ENCODE results near the gene NR2F1. TPM values are rescaled to one million over a fixed set of nuclear protein-coding genes. Genes with fewer than 3 reads are reported as not detected.

NR2F1 gene
- total RNA-seq, 1 donor from 2014 or later = 55.4 TPM

GRCh38 chr5:93590493-93590892 lies 7.5 kb downstream of the NR2F1 start:
- no peak for DNase-seq (ENCODE audit: extremely low read depth, low read depth, low spot score)

DNA sequence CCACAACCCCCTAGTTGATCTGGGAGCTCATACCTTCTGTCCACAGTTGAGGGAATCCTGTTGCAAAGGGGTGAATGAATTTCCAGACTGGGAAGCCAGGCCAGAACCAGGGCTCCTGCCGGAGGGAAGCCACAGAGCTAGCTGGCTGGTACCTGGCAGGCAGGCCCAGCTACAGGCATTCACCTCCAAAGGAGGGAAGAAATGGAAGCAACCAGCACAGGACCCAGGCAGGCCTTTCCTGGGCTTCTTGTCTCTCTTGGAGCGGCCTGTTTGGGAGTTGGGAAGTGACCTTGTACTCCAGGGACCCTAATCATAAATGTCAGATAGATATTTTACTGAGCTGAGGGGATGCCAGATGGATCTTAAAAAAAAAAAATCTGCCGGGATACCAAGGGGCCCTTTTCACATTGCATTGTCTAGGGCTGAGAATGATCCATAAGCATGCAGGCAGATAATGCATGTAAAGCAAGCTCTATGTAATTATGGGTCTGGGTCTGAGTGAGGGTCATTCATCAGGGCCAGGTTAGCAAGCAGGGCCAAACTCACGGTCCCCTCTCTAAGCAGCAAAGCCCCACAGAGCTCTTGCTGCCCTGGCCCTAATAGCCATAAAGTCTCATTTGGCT lies 8.4 kb downstream of the NR2F1 start:
- DNase-seq (ENCODE audit: extremely low read depth, low read depth, low spot score) = no peak

- DNase-seq (ENCODE audit: extremely low read depth, low read depth, low spot score) = no peak
Observed at GRCh38 chr5:93592883-93593282, 9.9 kb downstream of the NR2F1 start.

DNA sequence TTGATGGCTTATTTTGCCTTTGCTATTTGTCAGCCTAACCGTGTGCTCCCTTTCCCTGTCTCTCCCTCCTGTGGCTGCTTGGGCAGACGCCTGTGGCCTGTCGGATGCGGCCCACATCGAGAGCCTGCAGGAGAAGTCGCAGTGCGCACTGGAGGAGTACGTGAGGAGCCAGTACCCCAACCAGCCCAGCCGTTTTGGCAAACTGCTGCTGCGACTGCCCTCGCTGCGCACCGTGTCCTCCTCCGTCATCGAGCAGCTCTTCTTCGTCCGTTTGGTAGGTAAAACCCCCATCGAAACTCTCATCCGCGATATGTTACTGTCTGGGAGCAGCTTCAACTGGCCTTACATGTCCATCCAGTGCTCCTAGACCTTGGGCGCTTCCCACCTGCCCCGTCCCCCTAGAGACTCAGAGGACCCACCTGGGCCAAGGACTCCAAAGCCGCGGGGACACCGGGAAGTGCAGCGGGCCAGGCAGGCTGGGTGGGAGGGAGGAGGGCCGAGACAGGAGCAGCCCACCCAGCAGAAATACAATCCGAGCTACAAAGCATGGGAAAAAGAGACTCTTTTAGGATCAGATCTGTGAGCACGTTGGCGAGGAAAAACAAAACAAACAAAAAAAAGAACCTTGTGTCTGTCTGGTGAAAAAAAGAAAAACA lies 10.6 kb downstream of the NR2F1 start:
- DNase-seq (ENCODE audit: extremely low read depth, low read depth, low spot score) = no peak

GRCh38 chr5:93594591-93595419 lies 11.8 kb downstream of the NR2F1 start:
- DNase-seq (ENCODE audit: extremely low read depth, low read depth, low spot score) = no peak

- DNase-seq (ENCODE audit: extremely low read depth, low read depth, low spot score) = no peak
Observed at GRCh38 chr5:93595420-93596147, 12.6 kb downstream of the NR2F1 start.

- DNase-seq (ENCODE audit: extremely low read depth, low read depth, low spot score) = no peak
Observed at GRCh38 chr5:93596310-93596675, 13.3 kb downstream of the NR2F1 start.

GRCh38 chr5:93596676-93597490 lies 13.9 kb downstream of the NR2F1 start:
- DNase-seq (ENCODE audit: extremely low read depth, low read depth, low spot score) = no peak

DNA sequence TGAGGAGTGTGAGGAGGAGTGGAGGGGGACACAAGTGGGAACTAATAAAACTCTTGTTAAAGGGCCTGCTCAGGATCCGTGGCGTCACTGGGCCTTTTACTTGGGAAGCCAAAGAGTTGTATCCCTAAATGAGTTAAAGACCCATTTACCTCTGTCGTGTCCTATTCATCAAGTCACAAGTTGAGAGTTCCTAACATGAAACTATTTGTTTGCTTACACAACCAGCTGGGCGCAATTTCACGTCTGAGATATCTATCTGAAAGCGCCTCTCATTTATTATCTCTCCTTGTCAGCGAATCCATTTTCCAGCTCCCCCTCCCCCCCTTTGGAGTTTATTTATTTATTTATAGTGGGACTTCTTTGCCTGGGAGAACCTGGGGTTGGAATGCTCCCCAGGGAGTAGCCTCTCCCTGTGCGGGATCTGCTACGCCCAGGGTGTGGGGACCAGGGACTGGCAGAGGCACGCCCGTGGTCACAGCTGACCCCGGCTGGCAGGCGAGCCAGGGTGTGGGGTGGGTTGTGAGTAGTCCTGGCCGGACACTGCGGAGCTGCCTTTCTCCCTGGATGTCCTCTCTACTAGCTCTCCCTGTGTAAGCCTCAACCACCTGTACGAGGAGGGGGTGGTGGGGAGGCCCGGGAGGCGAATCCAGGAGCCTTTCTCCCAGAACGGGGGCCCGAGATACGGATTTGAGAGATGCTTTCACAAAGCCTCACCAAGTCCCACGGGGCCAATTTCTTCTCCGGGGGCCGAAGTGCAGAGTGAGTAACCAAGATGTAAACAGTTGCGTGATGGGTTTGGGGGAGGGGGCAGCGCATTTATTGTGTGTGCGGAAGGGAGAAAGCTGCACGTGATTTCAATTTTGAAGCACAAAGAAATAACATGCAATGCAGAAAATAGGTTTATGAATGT lies 15.3 kb downstream of the NR2F1 start:
- no peak for DNase-seq (ENCODE audit: extremely low read depth, low read depth, low spot score)

DNA sequence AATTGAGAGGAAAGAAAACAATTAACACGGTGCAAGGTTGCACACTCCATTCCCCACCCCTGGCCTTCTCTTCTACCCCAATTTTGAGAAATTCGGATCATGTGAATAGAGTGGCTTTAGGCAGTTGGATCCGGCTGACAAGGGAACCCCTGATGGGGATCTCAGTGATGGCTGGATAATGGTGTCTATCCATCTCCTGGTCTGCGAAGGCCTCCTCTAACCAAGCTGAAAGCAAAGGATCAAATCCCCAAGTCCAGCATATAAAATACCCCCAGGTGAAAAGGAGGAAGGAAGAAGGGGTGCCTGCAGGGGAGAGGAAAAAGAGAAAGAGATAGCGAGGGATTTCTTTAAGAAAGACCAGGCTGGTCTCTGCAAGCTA lies 16.0 kb downstream of the NR2F1 start:
- DNase-seq (ENCODE audit: extremely low read depth, low read depth, low spot score) = no peak

- no peak for DNase-seq (ENCODE audit: extremely low read depth, low read depth, low spot score)
Observed at GRCh38 chr5:93599399-93600120, 16.5 kb downstream of the NR2F1 start.

DNA sequence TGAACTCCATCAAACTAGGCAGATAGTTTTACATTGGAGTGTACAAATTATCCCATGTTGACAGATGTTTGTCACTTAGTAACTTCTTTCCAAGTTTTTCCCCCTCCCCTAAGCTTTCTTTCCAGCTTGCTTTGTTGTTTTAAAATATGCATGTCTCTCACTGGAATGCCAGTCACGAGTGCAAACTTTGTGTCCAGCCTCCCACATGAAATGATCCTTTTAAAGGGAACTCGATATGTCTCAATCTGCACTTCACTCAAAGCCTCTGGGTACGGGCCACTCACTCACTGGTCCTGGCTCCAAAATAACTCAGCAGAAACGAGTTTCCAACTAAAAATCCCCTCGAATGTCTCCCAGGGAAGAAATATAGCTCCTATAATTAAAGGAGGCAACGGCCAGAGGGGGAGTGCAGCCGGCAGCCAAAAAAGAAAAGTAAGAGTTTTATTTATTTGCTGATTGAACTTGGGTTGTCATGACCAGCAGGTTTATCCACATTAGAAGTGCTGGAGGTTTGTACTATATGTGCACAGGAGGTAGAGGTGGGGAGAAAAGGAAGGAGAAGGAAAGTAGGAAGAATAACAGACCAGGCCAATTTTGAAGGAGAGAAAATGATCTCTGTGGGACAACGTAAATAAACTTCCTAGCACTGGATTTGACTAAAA lies 17.5 kb downstream of the NR2F1 start:
- DNase-seq (ENCODE audit: extremely low read depth, low read depth, low spot score) = no peak

GRCh38 chr5:93601071-93601801 lies 18.2 kb downstream of the NR2F1 start:
- DNase-seq (ENCODE audit: extremely low read depth, low read depth, low spot score) = no peak

DNA sequence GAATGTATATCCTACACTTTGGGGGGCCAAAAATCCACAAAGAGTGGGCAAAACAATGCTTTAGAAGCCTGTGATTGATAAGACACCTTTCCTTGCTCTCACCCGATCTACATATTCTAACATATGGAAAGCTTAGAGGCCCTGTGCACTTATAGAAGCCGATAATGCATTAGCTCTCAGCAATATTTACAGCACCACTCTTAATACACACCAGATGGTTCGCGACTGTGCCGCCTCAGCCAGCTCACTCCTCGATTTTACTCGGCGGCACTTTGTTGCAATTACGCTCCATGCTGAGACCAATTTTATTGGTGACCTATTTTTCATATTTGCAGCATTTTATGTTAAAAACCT lies 18.8 kb downstream of the NR2F1 start:
- DNase-seq (ENCODE audit: extremely low read depth, low read depth, low spot score) = no peak

DNA sequence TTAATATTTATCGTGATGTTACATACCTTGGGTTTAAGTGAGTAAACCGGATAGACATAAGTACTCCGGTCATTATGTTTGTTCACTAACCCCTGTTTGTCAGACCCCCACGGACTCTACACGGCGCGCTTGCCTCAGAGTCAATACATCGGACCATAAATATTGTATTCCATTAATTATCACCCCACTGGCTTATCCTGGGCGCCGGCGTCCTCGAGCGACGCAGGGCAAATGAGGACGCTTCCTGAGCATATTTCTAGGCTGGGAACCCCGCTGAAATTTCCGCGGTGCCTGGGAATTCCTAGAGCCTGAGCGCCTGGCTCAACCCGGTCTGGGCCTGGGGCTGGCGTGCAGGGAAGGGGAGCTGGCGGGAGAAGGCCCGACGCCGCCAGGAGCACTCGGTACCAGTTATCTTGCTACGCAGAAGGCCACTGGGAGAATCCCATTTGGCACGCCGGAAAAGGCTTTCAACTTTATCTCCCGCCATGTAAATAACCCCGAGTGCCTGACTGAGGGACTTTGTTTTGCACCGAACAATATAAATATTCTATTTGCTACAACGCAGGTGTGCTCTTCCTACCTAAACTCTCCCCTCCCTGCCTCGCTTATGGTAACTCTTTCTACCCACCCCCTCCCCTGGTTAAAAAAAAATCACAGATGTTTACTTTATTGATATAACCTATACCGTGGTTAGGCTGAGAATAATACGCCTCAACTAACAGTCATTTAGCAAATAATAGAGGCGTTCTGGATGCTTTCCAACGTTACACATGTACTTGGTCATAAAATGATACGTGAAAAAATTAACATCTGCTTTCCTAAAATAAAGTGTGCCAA lies 19.4 kb downstream of the NR2F1 start:
- no peak for DNase-seq (ENCODE audit: extremely low read depth, low read depth, low spot score)

DNA sequence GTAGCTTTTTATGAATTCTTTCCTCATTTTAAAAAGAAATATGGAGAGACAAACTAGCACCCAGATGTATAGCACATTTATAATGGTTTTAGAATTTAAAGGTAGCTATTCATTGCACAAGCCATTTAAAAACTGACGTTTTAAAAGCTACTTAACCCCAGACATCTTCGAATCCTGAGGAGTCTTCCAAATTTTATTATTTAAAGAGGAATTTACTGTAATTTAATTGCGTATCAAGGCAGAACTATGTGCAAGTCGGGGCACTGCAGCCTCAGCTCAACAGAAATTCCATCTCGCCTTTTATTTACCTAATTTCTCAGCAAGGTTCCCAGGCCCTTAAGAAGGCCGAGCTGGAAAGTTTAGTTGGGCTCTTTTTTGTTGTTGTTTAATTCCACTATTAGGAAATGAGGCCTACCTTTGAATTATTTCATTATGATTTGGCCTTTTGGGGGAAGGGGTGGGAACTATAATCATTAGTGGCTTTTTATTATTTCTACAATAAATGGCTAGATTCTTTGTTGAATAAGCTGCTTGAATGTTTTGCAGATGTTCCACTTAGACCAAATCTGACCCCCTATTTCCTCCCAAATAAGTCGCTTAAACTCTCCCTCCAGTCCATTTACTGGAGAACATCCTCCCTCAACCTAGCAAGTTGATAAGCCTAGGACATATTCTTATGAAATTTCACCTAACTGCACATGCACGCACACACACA lies 20.2 kb downstream of the NR2F1 start:
- DNase-seq (ENCODE audit: extremely low read depth, low read depth, low spot score) = no peak

Measured in glomerular endothelial cell (primary cell).